ENCODE data around the gene ACER3.
A peak's percentile ranks its signal among the peaks of the same experiment; 100 is the strongest.
"Not testable (repeated sequence)": the region's sequence is repeated elsewhere in the genome, so short reads cannot be mapped to it uniquely, and the experiment has no call there.

The ACER3 gene

GRCh38 chr11:76860539-76861475, at the start of gene ACER3:
Gene ACER3, plus strand, starts transcription at chr11:76860918. Its CDS starts 59 bp downstream, at chr11:76860977.
- peak; percentile 76 for DNase-seq (ENCODE audit: low read depth)

- no peak for DNase-seq (ENCODE audit: low read depth)
These were observed 49.5 kb upstream of the ACER3 start for GRCh38 chr11:76811259-76811658.

GRCh38 chr11:76814414-76814813, 46.3 kb upstream of the ACER3 start:
- DNase-seq (ENCODE audit: low read depth) = no peak

GRCh38 chr11:76815678-76816077, 45.0 kb upstream of the ACER3 start:
- DNase-seq (ENCODE audit: low read depth) = not testable (repeated sequence)

GRCh38 chr11:76820184-76820566, 40.5 kb upstream of the ACER3 start:
- no peak for DNase-seq (ENCODE audit: low read depth)

- DNase-seq (ENCODE audit: low read depth) = not testable (repeated sequence)
These were observed 39.3 kb upstream of the ACER3 start for GRCh38 chr11:76821396-76821795.

- no peak for DNase-seq (ENCODE audit: low read depth)
These were observed 38.3 kb upstream of the ACER3 start for GRCh38 chr11:76822406-76822805.

- DNase-seq (ENCODE audit: low read depth) = no peak
These were observed 37.2 kb upstream of the ACER3 start for GRCh38 chr11:76823481-76824028.

GRCh38 chr11:76824083-76824939, 36.4 kb upstream of the ACER3 start:
- DNase-seq (ENCODE audit: low read depth) = no peak

GRCh38 chr11:76824980-76825725, 35.6 kb upstream of the ACER3 start:
- DNase-seq (ENCODE audit: low read depth) = no peak

- DNase-seq (ENCODE audit: low read depth) = no peak
These were observed 34.9 kb upstream of the ACER3 start for GRCh38 chr11:76825726-76826396.

- not testable (repeated sequence) for DNase-seq (ENCODE audit: low read depth)
These were observed 34.2 kb upstream of the ACER3 start for GRCh38 chr11:76826508-76826907.

- DNase-seq (ENCODE audit: low read depth) = not testable (repeated sequence)
These were observed 33.7 kb upstream of the ACER3 start for GRCh38 chr11:76827005-76827404.

GRCh38 chr11:76830639-76831327, 29.9 kb upstream of the ACER3 start:
- peak; percentile 62 for DNase-seq (ENCODE audit: low read depth)

GRCh38 chr11:76831686-76832310, 28.9 kb upstream of the ACER3 start:
- no peak for DNase-seq (ENCODE audit: low read depth)

- DNase-seq (ENCODE audit: low read depth) = no peak
These were observed 28.4 kb upstream of the ACER3 start for GRCh38 chr11:76832361-76832760.

- DNase-seq (ENCODE audit: low read depth) = no peak
These were observed 26.6 kb upstream of the ACER3 start for GRCh38 chr11:76834151-76834550.

GRCh38 chr11:76835036-76835435, 25.7 kb upstream of the ACER3 start:
- no peak for DNase-seq (ENCODE audit: low read depth)

- peak; percentile 91 for DNase-seq (ENCODE audit: low read depth)
These were observed 24.6 kb upstream of the ACER3 start for GRCh38 chr11:76835928-76836612.
